Activated T-helper 2 cell treated with anti-CD3 and anti-CD28 coated beads, Interferon-gamma antibody, Interleukin-2, Interleukin-4, amounts not matched to agents 10 μg/mL and 5 μg/mL and 100 μg/mL, durations not matched to agents 14 hours and 24 hours and 36 hours (primary cell): ENCODE measurements around the gene TRMU. TPM values are rescaled to one million over a fixed set of nuclear protein-coding genes. Genes with fewer than 3 reads are reported as not detected.

Experiments
- DNase-seq: peaks from one replicate; pipeline ENCODE4 v3.0.0; 2021; ENCODE audit warnings: low spot score
- H3K27ac Mint-ChIP-seq: one replicate; pipeline ENCODE4 v1.8.0; 2021; ENCODE audit warnings: mixed read lengths
- H3K27me3 Mint-ChIP-seq: one replicate; pipeline ENCODE4 v1.8.0; 2021; ENCODE audit warnings: low read depth, mixed read lengths
- H3K36me3 Mint-ChIP-seq: one replicate; pipeline ENCODE4 v1.8.0; 2021; ENCODE audit warnings: low read depth, mixed read lengths
- H3K4me1 Mint-ChIP-seq: one replicate; pipeline ENCODE4 v1.8.0; 2021; ENCODE audit warnings: low read depth, mixed read lengths
- H3K4me3 Mint-ChIP-seq: one replicate; pipeline ENCODE4 v1.8.0; 2021; ENCODE audit warnings: low read depth, mild to moderate bottlenecking, moderate library complexity, mixed read lengths
- H3K9me3 Mint-ChIP-seq: one replicate; pipeline ENCODE4 v1.8.0; 2021; ENCODE audit warnings: mixed read lengths
- intact Hi-C: fragments of 100-400 bp; cut with micrococcal nuclease; formaldehyde crosslinking; loops from one replicate; pipeline ENCODE4 v1.15.1; 2023
- total RNA-seq: library from RNA; stranded (reverse); gene quantifications from 2 replicates; pipeline ENCODE4 v1.2.3, GENCODE V29; 2022

TRMU gene
- total RNA-seq, 1 donor from 2014 or later: 76.0 TPM

DNA sequence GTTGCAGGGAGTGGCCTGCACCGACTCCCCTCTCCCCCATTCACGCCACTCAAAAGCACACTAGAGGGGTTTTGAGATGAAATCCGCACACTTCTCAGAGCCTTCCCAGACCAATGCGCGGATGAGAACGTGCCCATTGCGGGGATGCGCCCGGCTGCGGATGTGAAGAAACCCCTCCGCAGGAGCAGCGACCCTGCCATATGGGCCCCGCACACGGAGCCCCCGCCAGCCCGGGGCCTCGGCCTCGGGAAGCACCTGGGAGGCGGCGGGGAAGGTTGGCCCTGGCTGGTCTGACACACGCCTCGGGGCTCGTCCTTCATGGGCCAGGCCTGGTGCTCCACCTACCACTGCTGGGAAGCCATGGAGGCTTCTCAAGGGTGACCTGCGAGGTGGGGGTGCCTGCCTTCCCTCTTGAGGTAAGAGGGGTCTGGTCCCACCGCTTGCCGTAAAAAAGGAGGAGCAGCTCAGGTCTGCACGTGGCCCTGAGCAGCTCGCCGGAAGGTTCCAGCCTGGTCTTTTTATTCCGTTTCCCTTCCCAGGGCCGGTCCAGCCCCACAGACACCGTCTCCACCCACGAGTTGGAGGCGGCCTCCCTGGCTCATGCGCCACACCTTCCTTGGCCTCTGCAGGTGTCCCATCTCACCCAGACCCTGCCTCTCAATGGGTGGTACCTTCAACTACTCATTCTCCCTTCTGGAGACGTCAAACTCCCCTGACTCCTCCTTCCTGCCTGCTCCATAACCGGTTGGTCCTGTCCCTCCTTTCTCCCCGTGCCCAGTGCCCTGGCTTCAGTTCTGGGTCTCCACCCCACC, 39.4 kb downstream of the TRMU start:
- DNase-seq: no peak
- Mint-ChIP-seq H3K4me1 (no peaks in the 10 kb centered on the region), H3K36me3 (no peaks in the 10 kb centered on the region), H3K27me3 (peaks cover 15% of the 10 kb centered on the region), H3K4me3 (no peak overlapping the region), H3K9me3 (no peaks in the 10 kb centered on the region), H3K27ac (no peak overlapping the region)
- intact Hi-C loops: no loop called here

DNA sequence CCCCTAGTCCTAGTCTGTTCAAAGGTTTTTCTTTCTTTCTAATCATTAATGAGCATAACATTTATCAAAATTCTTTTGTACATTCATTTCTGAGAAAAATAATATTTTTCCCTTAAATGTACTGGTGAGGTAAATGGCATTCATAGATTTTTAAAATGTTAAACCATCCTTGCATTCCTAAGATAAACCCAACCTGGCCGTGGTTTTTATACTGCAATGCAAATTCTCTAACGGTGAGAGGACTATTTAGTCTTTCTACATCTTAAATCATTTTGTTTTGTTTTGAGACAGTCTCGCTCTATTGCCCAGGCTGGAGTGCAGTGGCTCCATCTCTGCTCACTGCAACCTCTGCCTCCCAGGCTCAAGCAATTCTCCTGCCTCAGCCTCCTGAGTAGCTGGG, 40.6 kb downstream of the TRMU start:
- no peaks in the 10 kb centered on the region for H3K36me3 Mint-ChIP-seq
- intact Hi-C loops: no loop called here
- H3K27ac Mint-ChIP-seq: no peak overlapping the region

DNA sequence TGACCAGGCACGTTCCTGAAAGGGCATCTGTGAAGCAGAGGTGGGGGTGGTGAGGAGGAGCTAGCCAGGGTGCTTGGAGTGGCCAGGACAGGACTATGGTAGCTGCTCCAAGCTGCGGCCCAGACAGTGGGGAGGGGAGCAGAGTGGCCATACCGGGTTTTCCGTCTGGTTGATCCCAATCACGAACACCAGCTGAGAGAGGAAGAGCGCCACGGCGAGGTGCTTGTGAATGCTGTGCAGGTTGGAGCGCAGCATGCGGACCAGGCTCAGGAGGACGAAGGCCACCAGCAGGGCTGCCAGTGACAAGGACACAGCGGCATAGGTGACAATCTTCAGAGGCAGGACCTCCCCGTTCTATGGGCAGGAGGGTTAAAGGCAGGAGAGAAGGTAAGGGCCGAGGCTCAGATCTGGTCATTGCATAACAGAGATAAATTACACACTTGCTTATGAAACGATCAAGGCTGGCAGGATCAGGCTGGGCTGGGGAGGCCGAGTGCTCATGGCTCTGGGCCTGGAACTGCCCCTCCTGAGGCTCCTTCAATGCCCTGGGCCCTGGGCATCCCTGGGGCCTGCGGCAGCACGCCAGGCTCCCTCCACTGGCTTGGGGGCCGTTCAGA, 41.5 kb downstream of the TRMU start:
- H3K36me3 Mint-ChIP-seq: no peaks in the 10 kb centered on the region
- DNase-seq: no peak
- no peaks in the 10 kb centered on the region for H3K4me1 Mint-ChIP-seq
- H3K27me3 Mint-ChIP-seq: peaks cover 15% of the 10 kb centered on the region
- intact Hi-C loops: no loop called here
- no peak overlapping the region for H3K27ac Mint-ChIP-seq
- no peaks in the 10 kb centered on the region for H3K9me3 Mint-ChIP-seq
- no peak overlapping the region for H3K4me3 Mint-ChIP-seq

More for the DNA sequence above, 40.6 kb downstream of the TRMU start:
- H3K27me3 Mint-ChIP-seq: peaks cover 15% of the 10 kb centered on the region
- no peaks in the 10 kb centered on the region for H3K9me3 Mint-ChIP-seq
- no peak overlapping the region for H3K4me3 Mint-ChIP-seq
- DNase-seq: no peak
- no peaks in the 10 kb centered on the region for H3K4me1 Mint-ChIP-seq

DNA sequence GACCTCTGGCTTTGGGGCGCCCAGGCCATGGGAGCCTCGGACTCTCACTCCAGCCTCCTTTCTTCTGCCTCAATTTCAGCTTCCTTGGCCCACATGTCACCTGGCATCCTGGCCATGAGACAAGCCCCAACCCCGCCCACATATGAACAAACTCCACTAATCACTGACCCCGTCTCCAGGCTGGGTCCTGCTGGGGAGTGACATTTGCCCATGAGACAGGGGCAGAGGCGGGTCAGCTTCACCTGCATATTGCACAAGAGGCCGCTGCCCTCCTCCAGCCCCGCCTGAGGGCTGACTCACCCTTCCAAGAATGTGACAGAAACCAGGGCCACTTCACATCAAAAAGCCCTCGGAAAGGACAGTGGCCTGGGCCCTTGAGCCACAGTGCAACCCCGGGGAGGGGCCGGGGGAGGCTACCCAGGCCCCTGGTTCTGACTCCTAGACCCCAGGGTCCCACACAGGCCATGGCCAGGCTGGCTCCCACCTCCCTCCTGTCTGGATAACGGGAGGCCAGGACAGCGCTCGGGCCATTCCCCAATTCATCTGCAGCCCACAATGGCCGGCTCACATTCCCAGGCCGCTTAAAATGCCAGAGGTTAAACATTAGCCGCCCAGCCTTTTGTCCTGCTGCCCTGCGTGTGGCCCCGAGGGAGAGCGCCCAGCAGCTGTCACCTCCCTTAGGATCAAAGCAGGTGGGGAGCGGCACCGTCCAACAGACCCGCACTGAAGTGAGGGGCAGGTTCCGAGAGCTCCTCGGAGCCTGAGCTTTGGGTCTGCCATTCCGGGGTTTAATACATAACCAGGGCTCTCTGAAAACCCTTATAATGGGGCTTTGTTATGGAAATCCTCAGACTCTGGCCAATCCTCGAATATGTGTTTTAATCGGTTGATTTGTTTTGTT, 42.3 kb downstream of the TRMU start:
- Mint-ChIP-seq H3K4me1 (no peaks in the 10 kb centered on the region), H3K4me3 (no peak overlapping the region), H3K27ac (no peak overlapping the region), H3K27me3 (peaks cover 14% of the 10 kb centered on the region), H3K36me3 (no peaks in the 10 kb centered on the region), H3K9me3 (no peaks in the 10 kb centered on the region)
- intact Hi-C loops: no loop called here
- DNase-seq: no peak

- no peak for DNase-seq
- intact Hi-C loops: no loop called here
- H3K9me3 Mint-ChIP-seq: no peaks in the 10 kb centered on the region
- H3K4me1 Mint-ChIP-seq: no peaks in the 10 kb centered on the region
- H3K27me3 Mint-ChIP-seq: peaks cover 10% of the 10 kb centered on the region
- no peaks in the 10 kb centered on the region for H3K36me3 Mint-ChIP-seq
- H3K27ac Mint-ChIP-seq: no peak overlapping the region
- H3K4me3 Mint-ChIP-seq: no peak overlapping the region
Observed at GRCh38 chr22:46378426-46379065, 43.0 kb downstream of the TRMU start.

- Mint-ChIP-seq H3K27ac (no peak overlapping the region), H3K9me3 (no peaks in the 10 kb centered on the region), H3K4me1 (no peaks in the 10 kb centered on the region), H3K27me3 (peaks cover 4% of the 10 kb centered on the region), H3K36me3 (no peaks in the 10 kb centered on the region), H3K4me3 (no peak overlapping the region)
- DNase-seq: no peak
- intact Hi-C loops: no loop called here
Observed at GRCh38 chr22:46379066-46379930, 43.8 kb downstream of the TRMU start.

DNA sequence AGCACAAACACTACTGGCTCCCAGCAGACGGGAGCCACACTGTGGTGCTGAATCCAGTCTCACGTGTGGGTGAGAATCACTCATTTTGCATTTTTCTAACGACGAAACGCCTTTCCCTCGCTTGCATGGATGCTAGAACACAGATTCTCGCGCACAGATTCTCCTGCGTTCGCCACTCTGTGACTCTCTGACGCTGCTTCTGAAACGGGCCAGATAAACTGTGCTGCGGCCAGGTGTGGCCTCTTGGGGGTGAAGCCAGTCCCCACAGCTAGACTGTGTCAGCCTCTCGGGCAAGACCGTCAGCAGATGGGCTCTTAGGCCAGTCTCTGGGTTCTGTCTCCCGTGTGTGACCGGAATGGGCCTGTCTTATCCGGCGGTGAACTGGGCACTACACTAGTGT, 44.6 kb downstream of the TRMU start:
- intact Hi-C loops: no loop called here
- Mint-ChIP-seq H3K4me3 (no peak overlapping the region), H3K4me1 (no peaks in the 10 kb centered on the region), H3K9me3 (no peaks in the 10 kb centered on the region), H3K36me3 (no peaks in the 10 kb centered on the region), H3K27me3 (peaks cover 1% of the 10 kb centered on the region), H3K27ac (no peak overlapping the region)
- DNase-seq: no peak

- Mint-ChIP-seq H3K4me1 (no peaks in the 10 kb centered on the region), H3K4me3 (no peak overlapping the region), H3K36me3 (no peaks in the 10 kb centered on the region), H3K27ac (no peak overlapping the region), H3K9me3 (no peaks in the 10 kb centered on the region), H3K27me3 (peaks cover 1% of the 10 kb centered on the region)
- intact Hi-C loops: no loop called here
- no peak for DNase-seq
Observed at GRCh38 chr22:46380581-46380980, 45.1 kb downstream of the TRMU start.

DNA sequence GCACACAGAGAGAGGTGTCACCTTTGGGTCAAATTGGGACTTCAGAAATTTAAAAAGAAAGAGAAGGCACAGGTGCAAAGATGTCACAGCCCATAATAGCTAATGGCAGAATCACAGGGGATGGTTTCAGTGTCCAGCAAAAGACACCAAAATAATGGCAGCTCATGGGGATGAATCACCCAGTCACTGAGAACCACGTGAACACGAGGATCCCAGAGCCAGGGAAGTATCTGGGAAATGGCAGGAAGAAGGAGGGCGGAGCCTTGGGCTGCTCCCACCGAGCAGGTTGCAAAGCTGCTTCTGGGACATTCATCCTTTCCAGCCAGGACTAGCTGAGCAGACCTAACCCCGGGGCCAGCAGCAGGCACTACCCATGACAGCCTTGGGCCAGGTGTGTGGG, 45.6 kb downstream of the TRMU start:
- Mint-ChIP-seq H3K4me3 (no peak overlapping the region), H3K27ac (no peak overlapping the region), H3K36me3 (no peaks in the 10 kb centered on the region), H3K4me1 (no peaks in the 10 kb centered on the region), H3K27me3 (no peaks in the 10 kb centered on the region), H3K9me3 (no peaks in the 10 kb centered on the region)
- intact Hi-C loops: no loop called here
- DNase-seq: no peak

DNA sequence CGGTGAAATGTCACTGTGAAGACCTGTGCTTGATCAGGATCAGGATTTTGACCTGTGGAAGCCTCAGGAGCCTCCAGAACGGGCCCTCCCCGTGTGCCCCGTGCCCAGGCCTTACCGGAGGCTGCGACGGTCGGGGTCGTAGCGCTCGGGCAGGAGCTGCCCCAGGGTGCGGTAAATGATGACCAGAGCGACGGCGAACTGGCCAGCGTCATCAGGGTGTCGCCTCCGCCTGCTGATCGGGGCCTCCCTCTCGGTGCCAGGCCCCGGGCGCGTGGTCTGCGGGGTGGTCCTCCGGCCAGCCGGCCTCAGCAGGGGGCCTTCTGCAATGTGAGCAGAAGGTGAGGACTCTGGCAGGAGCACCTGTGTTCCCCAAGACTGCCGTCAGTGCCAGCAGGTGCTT, 46.2 kb downstream of the TRMU start:
- no peak overlapping the region for H3K27ac Mint-ChIP-seq
- H3K36me3 Mint-ChIP-seq: no peaks in the 10 kb centered on the region
- no peak overlapping the region for H3K4me3 Mint-ChIP-seq
- no peaks in the 10 kb centered on the region for H3K4me1 Mint-ChIP-seq
- no peaks in the 10 kb centered on the region for H3K9me3 Mint-ChIP-seq
- intact Hi-C loops: no loop called here
- DNase-seq: no peak
- H3K27me3 Mint-ChIP-seq: no peaks in the 10 kb centered on the region

GRCh38 chr22:46382524-46382923, 47.0 kb downstream of the TRMU start:
- no peak overlapping the region for H3K4me3 Mint-ChIP-seq
- H3K27me3 Mint-ChIP-seq: no peaks in the 10 kb centered on the region
- no peaks in the 10 kb centered on the region for H3K36me3 Mint-ChIP-seq
- no peaks in the 10 kb centered on the region for H3K9me3 Mint-ChIP-seq
- DNase-seq: no peak
- intact Hi-C loops: no loop called here
- H3K4me1 Mint-ChIP-seq: no peaks in the 10 kb centered on the region
- no peak overlapping the region for H3K27ac Mint-ChIP-seq

DNA sequence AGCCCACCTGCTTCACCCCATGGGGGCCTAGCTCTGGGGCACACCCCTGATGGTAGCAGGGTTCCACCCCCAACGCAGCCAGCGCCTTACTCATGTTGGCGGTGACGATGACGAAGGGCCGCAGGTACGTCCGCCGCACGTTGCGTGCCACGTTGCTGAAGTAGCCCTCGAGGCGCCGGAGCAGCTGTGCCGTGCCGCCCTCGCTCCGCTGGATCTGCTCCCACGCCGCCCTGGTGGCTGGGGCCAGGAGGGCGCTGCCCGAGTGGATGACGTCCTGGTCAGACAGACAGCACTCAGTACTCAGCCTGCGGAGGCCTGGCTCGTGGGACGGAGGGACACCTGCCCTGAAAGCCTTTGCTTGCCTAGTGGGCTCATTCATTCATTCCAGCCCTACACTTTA, 50.8 kb downstream of the TRMU start:
- no peak for DNase-seq
- H3K9me3 Mint-ChIP-seq: no peaks in the 10 kb centered on the region
- no peaks in the 10 kb centered on the region for H3K4me1 Mint-ChIP-seq
- no peak overlapping the region for H3K4me3 Mint-ChIP-seq
- H3K27ac Mint-ChIP-seq: no peak overlapping the region
- no peaks in the 10 kb centered on the region for H3K27me3 Mint-ChIP-seq
- intact Hi-C loops: no loop called here
- H3K36me3 Mint-ChIP-seq: no peaks in the 10 kb centered on the region
